ENCODE results near the gene DAB1. TPM values are rescaled to one million over a fixed set of nuclear protein-coding genes. Genes with fewer than 3 reads are reported as not detected.

DAB1 gene
- total RNA-seq, 4 donors from 2014 or later: under 0.01 to 5.9 (median 0.61) TPM

DNA sequence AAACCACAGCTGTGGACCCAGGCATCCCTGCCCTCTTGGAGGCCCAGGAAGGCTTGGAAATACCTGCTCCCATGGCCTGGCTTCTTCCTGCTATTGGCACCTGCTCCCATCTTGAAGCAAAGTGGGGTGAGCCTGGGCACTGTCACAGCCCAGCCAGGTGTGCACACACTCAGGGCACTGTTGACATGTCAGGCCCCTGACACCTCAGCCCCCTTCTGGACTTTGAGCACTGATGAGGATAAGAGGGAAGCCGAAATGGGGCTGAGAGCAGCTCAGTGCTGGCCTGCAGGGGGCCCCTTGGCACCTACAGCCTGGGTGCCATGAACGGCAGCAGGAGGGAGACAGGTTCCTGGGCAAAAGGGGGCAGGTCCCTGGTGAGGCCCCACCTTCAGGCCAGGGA is 55.9 kb downstream of the DAB1 start:
- intact Hi-C loops (cut with DNase I; ENCODE audit: low total_unique reads): no loop called here
- H3K9me3 ChIP-seq: no peaks in the 10 kb centered on the region
- no peaks in the 10 kb centered on the region for H3K4me1 ChIP-seq
- DNase-seq: no peak
- no peak overlapping the region for H3K27ac ChIP-seq
- TF ChIP-seq POLR2A (IDR thresholded peaks at IDR 0.05): no peak
- no peak overlapping the region for H3K4me3 ChIP-seq
- no peaks in the 10 kb centered on the region for H3K27me3 ChIP-seq
- no peaks in the 10 kb centered on the region for H3K36me3 ChIP-seq

DNA sequence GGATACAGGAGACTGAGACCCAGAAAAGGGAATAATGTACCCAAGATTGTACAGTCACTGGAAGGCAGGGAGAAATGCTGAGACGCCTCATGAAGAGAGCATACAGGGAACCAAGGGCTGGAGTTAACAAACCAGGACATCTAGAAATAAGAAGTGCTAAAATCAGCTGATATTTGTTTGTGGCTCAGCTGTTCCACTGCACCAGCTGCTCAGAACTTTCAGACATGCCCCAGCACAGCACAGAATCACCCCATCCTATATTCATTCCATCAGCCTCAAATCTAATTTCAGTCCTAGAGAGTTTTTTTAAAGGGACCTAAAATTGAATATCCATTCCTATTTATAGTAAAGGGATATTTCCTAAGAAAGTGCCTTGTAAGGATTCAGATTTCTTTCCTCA is 60.2 kb downstream of the DAB1 start:
- no peak overlapping the region for H3K4me3 ChIP-seq
- no peaks in the 10 kb centered on the region for H3K4me1 ChIP-seq
- H3K27me3 ChIP-seq: no peaks in the 10 kb centered on the region
- no peak overlapping the region for H3K27ac ChIP-seq
- intact Hi-C loops (cut with DNase I; ENCODE audit: low total_unique reads): no loop called here
- H3K9me3 ChIP-seq: no peaks in the 10 kb centered on the region
- H3K36me3 ChIP-seq: no peaks in the 10 kb centered on the region
- TF ChIP-seq POLR2A (IDR thresholded peaks at IDR 0.05): no peak
- TF ChIP-seq, protein P1, sequence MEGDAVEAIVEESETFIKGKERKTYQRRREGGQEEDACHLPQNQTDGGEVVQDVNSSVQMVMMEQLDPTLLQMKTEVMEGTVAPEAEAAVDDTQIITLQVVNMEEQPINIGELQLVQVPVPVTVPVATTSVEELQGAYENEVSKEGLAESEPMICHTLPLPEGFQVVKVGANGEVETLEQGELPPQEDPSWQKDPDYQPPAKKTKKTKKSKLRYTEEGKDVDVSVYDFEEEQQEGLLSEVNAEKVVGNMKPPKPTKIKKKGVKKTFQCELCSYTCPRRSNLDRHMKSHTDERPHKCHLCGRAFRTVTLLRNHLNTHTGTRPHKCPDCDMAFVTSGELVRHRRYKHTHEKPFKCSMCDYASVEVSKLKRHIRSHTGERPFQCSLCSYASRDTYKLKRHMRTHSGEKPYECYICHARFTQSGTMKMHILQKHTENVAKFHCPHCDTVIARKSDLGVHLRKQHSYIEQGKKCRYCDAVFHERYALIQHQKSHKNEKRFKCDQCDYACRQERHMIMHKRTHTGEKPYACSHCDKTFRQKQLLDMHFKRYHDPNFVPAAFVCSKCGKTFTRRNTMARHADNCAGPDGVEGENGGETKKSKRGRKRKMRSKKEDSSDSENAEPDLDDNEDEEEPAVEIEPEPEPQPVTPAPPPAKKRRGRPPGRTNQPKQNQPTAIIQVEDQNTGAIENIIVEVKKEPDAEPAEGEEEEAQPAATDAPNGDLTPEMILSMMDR (IDR thresholded peaks at IDR 0.05): no peak
- DNase-seq: no peak

DNA sequence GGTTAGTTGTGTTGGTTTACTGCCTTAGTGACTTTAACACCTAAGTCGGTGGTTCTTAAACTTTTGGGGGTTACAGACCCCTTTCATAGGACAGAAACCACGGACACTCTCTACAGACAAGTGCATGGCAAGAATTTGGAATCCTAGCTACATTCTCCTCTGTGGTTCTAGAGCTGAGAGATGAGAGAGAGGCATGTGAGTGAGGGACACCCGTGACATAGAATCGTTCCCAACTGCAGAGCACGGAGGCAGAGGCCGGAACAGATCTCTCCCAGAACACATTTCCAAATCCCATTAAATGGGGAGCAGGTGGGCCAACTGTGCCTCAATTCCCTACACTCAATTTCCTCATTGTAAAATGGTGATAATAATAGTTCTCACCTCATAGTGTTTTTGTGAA is 60.7 kb downstream of the DAB1 start:
- DNase-seq: no peak
- Histone ChIP-seq H3K4me1 (no peaks in the 10 kb centered on the region), H3K36me3 (no peaks in the 10 kb centered on the region), H3K27ac (no peak overlapping the region), H3K9me3 (peaks cover 0 to 3% of the 10 kb centered on the region in 2 donors), H3K27me3 (no peaks in the 10 kb centered on the region), H3K4me3 (no peak overlapping the region)
- no peak for TF ChIP-seq POLR2A (IDR thresholded peaks at IDR 0.05)
- TF ChIP-seq, protein P1 (IDR thresholded peaks at IDR 0.05): no peak
- intact Hi-C loops (cut with DNase I; ENCODE audit: low total_unique reads): no loop called here

DNA sequence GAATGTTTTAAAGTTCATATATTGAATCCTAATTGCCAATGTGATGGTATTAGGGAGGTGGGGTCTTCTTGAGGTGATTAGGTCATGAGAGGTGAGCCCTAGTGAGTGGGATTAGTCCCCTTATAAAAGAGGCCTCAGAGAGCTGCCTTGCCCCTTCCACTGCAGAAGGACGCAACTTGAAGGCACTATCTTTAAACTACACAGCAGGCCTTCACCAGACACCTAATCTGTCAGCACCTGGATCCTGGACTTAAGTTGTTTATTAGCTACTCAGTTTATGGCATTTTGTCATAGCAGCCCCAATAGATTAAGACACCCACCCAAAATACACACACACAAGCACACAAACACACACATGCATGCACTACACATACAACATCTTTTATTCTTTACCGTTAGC is 61.4 kb downstream of the DAB1 start:
- no peak overlapping the region for H3K27ac ChIP-seq
- H3K27me3 ChIP-seq: no peaks in the 10 kb centered on the region
- H3K4me3 ChIP-seq: no peak overlapping the region
- peaks cover 0 to 3% of the 10 kb centered on the region in 2 donors for H3K9me3 ChIP-seq
- no peak for DNase-seq
- H3K4me1 ChIP-seq: no peaks in the 10 kb centered on the region
- TF ChIP-seq POLR2A (IDR thresholded peaks at IDR 0.05): no peak
- TF ChIP-seq, protein P1 (IDR thresholded peaks at IDR 0.05): no peak
- intact Hi-C loops (cut with DNase I; ENCODE audit: low total_unique reads): no loop called here
- H3K36me3 ChIP-seq: no peaks in the 10 kb centered on the region

DNA sequence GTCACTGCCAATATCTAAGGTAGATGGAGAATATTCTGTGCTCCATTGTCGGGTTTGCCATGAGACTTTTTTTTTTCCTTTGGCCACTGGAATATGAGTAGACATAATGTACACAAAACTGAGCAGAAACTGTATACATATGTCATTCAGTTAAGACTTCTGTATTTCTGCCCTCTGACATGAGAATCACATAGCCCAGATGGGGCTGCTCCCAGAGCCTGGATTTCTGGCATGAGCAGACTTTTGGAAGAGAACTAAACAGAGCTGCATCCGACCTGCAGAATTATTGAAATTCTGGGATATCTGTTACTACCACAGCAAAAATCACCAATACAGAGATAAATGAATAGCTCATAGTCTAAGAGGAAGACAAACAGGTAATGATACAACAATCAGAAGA is 62.3 kb downstream of the DAB1 start:
- H3K4me1 ChIP-seq: no peaks in the 10 kb centered on the region
- H3K27ac ChIP-seq: no peak overlapping the region
- H3K27me3 ChIP-seq: no peaks in the 10 kb centered on the region
- TF ChIP-seq, protein P1 (IDR thresholded peaks at IDR 0.05): no peak
- no peak for TF ChIP-seq POLR2A (IDR thresholded peaks at IDR 0.05)
- intact Hi-C loops (cut with DNase I; ENCODE audit: low total_unique reads): no loop called here
- H3K4me3 ChIP-seq: no peak overlapping the region
- no peaks in the 10 kb centered on the region for H3K36me3 ChIP-seq
- H3K9me3 ChIP-seq: peaks cover 0 to 3% of the 10 kb centered on the region in 2 donors
- no peak for DNase-seq

DNA sequence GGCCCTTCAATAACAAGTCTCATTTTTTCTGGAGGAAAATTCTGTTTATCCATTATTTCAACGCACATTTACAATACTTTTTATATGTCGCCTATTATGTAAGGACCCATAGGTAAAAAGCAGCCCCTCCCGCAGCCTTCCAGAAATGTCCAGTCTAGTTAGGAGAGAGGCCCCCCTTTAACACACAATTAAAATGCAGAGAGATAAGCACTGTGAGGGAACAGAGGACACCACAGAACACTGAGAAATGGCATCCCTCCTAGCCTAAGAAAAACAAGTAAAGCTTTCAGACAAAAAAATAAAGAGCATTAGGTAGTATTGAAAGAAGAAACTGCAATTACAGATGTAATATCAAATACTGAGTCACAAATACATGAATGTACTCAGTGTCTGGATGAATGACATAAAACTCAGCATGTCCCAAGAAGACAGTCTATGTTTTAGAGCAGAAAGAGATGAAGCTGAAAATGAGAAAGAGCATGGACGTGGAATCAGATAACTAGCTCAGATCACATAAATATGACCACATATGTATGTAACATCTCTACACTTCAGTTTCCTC is 62.9 kb downstream of the DAB1 start:
- Histone ChIP-seq H3K4me3 (no peak overlapping the region), H3K27ac (no peak overlapping the region), H3K4me1 (no peaks in the 10 kb centered on the region), H3K27me3 (no peaks in the 10 kb centered on the region), H3K36me3 (no peaks in the 10 kb centered on the region), H3K9me3 (peaks cover 0 to 3% of the 10 kb centered on the region in 2 donors)
- TF ChIP-seq, protein P1 (IDR thresholded peaks at IDR 0.05): no peak
- DNase-seq: no peak
- intact Hi-C loops (cut with DNase I; ENCODE audit: low total_unique reads): no loop called here
